ENCODE results near the gene ACTG1.

The ACTG1 gene

DNA sequence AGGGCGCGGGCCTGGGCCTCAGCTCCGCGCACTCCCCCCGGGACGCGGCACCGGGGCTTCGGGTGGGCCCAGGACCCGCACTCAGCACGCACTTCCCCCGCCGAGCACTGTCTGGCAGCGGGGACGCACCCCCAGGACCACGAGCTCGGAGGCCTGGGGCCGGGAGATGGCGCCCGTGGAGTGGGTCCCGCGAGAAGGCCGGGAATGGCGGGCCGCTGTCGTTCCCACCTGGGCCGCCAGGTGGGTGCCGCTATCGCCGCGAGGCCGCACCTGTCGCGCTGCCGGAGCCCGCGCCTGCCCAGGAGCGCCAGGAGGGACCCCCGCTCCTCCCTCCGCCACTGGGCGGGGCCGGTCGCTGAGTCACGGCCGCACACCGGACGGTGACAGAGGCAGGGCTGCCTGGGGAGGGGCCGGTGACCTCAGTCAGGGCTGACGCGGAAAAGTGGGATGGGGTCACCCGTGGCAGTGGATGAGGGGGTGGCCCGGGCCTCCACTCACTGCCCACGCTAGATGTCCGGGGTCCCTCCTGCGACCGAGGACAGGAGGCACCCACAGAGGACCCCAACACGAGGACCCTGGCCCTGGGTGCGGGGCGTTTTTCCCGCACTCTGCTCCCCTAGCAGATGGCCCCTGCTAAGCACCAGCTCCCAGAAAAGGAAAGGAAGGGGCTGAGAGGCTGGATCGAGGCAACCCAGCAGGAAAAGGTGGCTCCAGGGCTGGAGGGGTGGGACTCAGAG lies 6.9 kb upstream of the ACTG1 start:
- Mint-ChIP-seq H3K27me3 (peaks cover 48% of the 10 kb centered on the region), H3K4me1 (peaks cover 27% of the 10 kb centered on the region), H3K27ac (no peak overlapping the region), H3K4me3 (peak overlapping the region; percentile 31), H3K36me3 (no peaks in the 10 kb centered on the region), H3K9me3 (no peaks in the 10 kb centered on the region)
- CTCF ChIA-PET = interaction anchor here (0.6 to 2.8 kb wide), 4 partner anchors 34 to 678 kb away, joined by 3 to 16 read pairs (median 3); no protein-coding TSS in a partner anchor
- peak; percentile 78 for DNase-seq

DNA sequence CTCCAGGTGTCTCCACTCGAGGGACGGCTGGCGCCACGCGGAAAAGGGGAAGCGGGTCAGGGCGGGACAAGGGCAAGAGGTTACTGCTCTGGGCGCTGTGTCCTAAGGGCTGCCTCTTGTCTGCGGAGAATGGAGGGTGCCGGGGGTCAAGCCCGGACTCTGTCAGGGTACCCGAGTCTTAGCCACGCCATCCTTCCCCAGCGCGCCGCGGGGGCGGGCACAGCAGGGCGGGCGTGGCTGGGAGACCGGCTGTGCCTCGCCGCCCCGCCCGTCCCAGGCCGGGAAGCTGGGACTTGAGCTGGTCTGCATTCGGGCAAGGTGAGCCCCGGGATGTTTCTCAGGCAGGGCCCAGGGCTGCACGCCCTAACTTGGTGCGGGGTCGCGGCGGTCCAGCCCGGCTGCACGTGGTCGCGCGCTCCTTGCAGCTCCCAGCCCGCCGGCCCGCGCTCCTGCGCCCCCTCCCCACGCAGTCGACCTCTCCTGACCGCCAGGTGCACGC lies 6.2 kb upstream of the ACTG1 start:
- H3K4me3 Mint-ChIP-seq = no peak overlapping the region
- CTCF ChIA-PET = interaction anchor here (0.6 to 2.8 kb wide), 4 partner anchors 35 to 677 kb away, joined by 3 to 16 read pairs (median 3); no protein-coding TSS in a partner anchor
- H3K4me1 Mint-ChIP-seq = peaks cover 27% of the 10 kb centered on the region
- H3K27me3 Mint-ChIP-seq = peaks cover 42% of the 10 kb centered on the region
- DNase-seq = peak; percentile 42
- H3K36me3 Mint-ChIP-seq = no peaks in the 10 kb centered on the region
- no peaks in the 10 kb centered on the region for H3K9me3 Mint-ChIP-seq
- no peak overlapping the region for H3K27ac Mint-ChIP-seq

DNA sequence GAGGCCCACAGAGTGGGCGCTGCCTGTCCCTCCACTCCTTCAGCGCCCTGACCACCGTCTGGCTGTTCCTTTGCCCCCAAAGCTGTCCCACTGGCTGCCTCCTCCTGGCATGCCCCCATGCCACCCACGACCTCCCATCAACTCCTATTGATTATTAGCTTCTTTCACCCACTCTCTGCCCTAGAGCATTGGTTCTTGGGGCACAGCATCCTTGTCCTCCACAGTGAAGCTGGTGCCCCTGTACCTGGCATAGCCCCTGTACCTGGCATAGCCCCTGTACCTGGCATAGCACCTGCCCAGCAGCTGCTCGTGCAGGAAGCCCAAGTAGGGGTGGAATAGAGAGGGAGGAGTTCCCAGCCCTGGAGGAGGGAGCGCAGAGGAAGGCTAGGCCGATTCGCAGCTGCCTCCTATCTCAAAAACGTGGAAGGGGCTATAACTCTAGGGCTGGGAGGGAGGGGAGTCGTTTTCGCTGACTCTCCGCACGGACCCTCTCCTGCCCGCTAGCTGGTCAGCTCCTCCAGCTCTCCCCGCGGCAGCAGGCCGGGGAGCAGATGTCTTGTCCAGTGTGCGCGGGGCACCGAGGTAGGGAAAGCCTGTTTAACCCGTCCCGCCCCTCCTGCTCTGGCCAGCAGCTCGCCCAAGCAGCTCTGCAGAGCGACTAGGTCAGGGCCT lies 5.7 kb upstream of the ACTG1 start:
- CTCF ChIA-PET = interaction anchor here (2.8 kb wide), 1 partner anchor 83 kb away, joined by 16 read pairs; no protein-coding TSS in a partner anchor

DNA sequence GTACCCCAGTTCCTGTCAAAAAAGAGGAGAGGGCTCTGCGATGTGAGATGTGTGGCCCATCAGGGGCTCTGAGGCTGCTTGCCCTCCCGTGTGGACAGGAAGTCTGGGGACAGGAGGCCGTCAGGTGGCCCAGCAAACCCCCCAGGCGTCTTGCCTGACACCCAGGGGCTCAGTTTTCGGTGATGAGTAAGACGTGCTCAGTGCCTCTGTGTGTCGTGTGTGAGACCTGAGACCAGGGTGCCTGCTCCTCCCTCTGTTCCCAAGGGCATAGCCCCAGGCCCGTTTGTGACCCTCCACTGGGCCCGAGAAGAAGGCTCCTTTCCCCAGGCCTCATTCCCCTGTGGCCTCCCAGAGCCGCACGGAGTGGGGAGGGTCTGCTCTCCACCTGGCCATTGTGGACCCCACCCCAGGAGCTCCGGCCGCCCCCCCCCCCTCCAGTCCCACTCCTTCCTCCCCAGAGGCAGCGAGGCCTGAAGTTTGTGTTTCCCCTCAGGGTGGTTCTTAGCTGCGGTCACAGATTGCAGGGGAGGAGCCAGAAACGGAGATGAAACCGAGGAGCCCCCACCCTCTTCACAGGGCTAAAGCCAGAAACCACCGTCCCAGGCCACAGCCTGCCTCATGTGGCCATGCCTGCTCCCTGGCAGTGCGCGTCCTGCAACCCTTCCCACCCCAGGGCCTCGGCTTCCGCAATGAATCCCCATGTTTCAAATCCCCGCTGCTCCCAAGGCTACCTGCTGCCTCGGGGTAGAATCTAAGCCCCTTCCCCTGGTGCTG lies 4.9 kb upstream of the ACTG1 start:
- Mint-ChIP-seq H3K27me3 (peaks cover 28% of the 10 kb centered on the region), H3K27ac (no peak overlapping the region), H3K4me3 (peak overlapping the region; percentile 41), H3K4me1 (peaks cover 27% of the 10 kb centered on the region), H3K36me3 (no peaks in the 10 kb centered on the region), H3K9me3 (no peaks in the 10 kb centered on the region)
- no peak for DNase-seq
- CTCF ChIA-PET = interaction anchor here (2.8 kb wide), 1 partner anchor 84 kb away, joined by 16 read pairs; no protein-coding TSS in a partner anchor

More for the DNA sequence above, 5.7 kb upstream of the ACTG1 start:
- H3K27me3 Mint-ChIP-seq = peaks cover 36% of the 10 kb centered on the region
- peak overlapping the region; percentile 41 for H3K4me3 Mint-ChIP-seq
- H3K4me1 Mint-ChIP-seq = peaks cover 27% of the 10 kb centered on the region
- H3K36me3 Mint-ChIP-seq = no peaks in the 10 kb centered on the region
- DNase-seq = no peak
- H3K27ac Mint-ChIP-seq = peak overlapping the region; percentile 24
- H3K9me3 Mint-ChIP-seq = no peaks in the 10 kb centered on the region

DNA sequence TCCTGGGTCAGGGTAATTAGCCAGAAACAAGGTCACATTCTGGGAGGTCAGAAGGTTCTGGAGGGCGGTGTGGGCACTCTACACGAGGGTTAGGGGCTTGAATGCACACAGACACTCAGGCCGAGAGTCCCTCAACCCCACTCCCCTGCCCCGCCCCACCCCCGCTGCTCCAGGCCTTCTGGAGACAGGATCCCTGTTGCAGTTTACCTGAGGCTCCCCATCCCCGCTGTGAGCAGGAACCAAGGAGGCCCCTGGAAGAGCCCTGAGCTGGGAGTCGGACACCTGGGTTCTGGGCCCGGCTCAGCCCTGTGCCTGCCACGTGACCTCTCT lies 4.4 kb upstream of the ACTG1 start:
- H3K27ac Mint-ChIP-seq = no peak overlapping the region
- CTCF ChIA-PET = interaction anchor here (2.8 kb wide), 1 partner anchor 84 kb away, joined by 16 read pairs; no protein-coding TSS in a partner anchor
- H3K4me3 Mint-ChIP-seq = no peak overlapping the region

DNA sequence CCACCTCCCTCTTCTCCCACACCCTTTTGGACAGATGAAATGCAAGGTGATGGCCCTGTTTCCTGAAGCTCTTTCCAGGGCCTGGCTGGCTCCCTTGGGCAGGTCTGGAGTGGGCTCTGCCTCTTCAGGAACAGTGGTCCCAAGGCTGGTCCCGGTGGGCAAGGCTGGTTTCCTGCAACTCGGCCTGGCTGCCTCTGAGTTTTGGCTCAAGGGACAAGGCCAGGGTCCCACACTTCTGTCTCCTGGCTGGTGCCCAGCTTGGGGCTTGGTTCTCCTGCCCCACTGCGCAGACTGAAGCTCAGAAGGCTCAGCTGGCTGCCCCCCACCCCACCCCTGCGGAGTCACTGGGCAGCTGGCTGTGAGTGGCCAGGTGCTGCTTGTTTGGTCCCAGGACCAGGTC lies 3.8 kb upstream of the ACTG1 start:
- CTCF ChIA-PET = interaction anchor here (1.3 kb wide), 1 partner anchor 85 kb away, joined by 3 read pairs; no protein-coding TSS in a partner anchor
- Mint-ChIP-seq H3K9me3 (no peaks in the 10 kb centered on the region), H3K4me3 (peak overlapping the region; percentile 90), H3K36me3 (peaks cover 8% of the 10 kb centered on the region), H3K27ac (peak overlapping the region; percentile 58), H3K27me3 (peaks cover 19% of the 10 kb centered on the region), H3K4me1 (peaks cover 27% of the 10 kb centered on the region)
- no peak for DNase-seq

More for the DNA sequence above, 4.4 kb upstream of the ACTG1 start:
- peaks cover 23% of the 10 kb centered on the region for H3K27me3 Mint-ChIP-seq
- no peak for DNase-seq
- H3K4me1 Mint-ChIP-seq = peaks cover 27% of the 10 kb centered on the region
- no peaks in the 10 kb centered on the region for H3K9me3 Mint-ChIP-seq
- peaks cover 3% of the 10 kb centered on the region for H3K36me3 Mint-ChIP-seq

DNA sequence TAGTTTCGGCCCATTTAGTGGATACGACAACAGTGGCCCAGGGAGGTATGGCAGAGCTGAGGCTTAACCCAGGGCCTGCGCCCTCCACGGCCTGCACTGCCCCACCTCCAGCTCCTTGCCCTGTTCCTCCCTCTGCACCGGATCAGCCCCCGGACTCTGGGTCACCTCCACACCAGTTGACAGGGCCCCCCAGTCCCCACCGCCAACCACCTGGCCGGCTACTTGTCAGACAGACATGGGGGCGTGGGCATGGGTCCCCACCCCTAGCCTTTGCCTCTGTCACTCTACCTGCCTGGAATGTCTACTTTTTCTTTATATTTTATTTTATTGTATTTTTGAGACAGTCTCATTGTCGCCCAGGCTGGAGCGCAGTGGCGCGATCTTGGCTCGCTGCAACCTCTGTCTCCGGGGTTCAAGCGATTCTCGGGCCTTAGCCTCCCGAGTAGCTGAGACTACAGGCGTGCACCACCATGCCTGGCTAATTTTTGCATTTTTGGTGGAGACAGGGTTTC lies 3.0 kb upstream of the ACTG1 start:
- H3K27ac Mint-ChIP-seq = peak overlapping the region; percentile 91
- no peak for DNase-seq
- H3K27me3 Mint-ChIP-seq = peaks cover 14% of the 10 kb centered on the region
- peaks cover 25% of the 10 kb centered on the region for H3K4me1 Mint-ChIP-seq
- H3K4me3 Mint-ChIP-seq = peak overlapping the region; percentile 90
- CTCF ChIA-PET = interaction anchor here (1.3 kb wide), 1 partner anchor 86 kb away, joined by 3 read pairs; no protein-coding TSS in a partner anchor
- no peaks in the 10 kb centered on the region for H3K9me3 Mint-ChIP-seq
- H3K36me3 Mint-ChIP-seq = peaks cover 17% of the 10 kb centered on the region

DNA sequence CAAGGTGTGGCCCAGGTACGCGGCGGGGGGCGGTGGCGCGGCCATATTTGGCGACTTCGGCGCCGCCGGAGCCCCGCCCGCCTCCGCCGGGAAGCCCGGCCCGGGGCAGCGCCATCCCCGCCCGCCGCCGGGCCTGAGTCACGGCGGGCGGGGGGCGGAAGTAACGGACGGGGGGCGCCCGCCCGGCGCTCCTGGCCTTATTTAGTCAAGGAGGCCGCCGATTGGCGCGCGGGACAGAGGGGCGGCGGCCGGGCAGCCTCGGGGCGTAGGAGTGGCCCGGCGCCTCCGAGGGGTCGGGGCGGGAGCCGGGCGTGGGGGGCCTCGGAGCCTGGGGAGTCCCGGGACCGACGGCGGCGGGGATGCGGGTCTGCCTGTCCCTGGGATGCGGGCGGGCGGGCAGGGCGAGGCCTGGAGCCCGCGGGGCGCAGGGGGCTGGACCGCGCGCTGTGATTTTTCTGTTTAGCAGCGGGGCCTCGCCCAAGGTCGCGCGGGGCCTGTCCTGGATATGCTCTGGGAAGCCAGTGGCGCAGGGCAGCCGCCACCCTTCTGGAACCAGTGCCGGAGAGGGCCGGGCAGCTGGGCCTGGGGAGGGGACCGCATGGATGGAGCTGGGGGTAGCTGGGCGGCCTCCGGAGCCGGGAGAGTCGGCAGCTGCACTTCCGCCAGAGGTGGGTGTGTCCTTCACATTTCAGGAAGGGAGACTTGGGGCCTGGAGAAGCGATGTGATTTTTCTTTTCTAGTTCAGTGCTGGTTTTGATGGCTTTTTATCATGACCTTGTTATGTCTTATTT lies 2.3 kb upstream of the ACTG1 start:
- Mint-ChIP-seq H3K36me3 (peaks cover 23% of the 10 kb centered on the region), H3K4me3 (peak overlapping the region; percentile 90)
- CTCF ChIA-PET = interaction anchor here (1.3 kb wide), 1 partner anchor 87 kb away, joined by 3 read pairs; no protein-coding TSS in a partner anchor

DNA sequence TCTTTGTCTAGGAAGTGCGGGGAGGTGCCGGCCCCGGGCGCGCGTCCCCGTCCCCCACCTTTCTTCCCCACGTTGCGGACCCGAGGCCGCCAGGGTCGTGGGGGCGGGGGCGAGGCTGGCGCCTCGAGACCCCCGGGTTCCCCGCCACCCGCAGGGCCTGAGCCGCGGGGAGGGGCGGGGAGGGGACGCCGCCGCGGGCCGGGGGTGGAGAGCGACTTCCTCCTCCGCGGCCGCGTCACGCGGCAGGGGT lies 1.8 kb upstream of the ACTG1 start:
- CTCF ChIA-PET = interaction anchor here (1.0 kb wide), 1 partner anchor 30 kb away, joined by 3 read pairs; no protein-coding TSS in a partner anchor

More for the DNA sequence above, 2.3 kb upstream of the ACTG1 start:
- H3K4me1 Mint-ChIP-seq = peaks cover 23% of the 10 kb centered on the region
- H3K27me3 Mint-ChIP-seq = peaks cover 8% of the 10 kb centered on the region
- no peaks in the 10 kb centered on the region for H3K9me3 Mint-ChIP-seq
- DNase-seq = peak; percentile 84
- H3K27ac Mint-ChIP-seq = peak overlapping the region; percentile 91

DNA sequence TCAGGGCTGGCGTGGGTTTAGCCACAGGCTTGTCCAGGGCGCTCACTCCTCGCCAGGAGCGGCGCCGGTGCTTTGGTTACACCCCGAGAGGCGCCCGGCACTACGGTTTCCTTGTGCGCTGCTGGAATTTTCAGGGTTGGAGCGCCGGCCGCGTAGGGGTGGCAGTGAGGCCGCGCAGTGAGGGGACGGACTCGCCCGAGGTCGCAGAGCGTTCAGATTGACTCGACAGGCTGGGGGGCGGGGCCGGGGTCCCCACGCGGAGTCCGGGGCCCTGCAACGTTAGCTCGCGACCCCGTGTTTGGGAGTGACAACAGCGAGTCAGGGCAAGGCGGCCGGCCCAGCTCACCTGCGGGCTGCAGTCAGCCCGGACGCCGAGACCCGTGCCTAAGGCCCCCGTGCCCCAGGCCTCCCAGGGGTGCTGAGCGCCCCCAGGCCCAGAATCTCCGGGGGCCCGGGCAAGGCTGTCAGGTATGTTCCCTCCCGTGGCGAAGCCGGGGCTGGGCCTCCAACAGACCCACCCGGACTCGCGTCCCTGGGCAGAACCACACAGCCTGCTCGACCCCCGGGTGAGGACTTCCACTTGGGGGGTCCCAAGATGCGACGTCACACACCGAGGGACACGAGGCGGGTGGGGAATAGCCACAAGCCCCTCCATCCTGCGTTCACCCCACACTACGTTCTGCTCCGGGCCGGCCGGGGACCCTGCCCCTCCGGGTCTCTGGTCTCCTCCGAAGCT lies 1.3 kb upstream of the ACTG1 start:
- no peaks in the 10 kb centered on the region for H3K9me3 Mint-ChIP-seq
- H3K4me1 Mint-ChIP-seq = peaks cover 33% of the 10 kb centered on the region
- H3K27ac Mint-ChIP-seq = peak overlapping the region; percentile 93
- H3K36me3 Mint-ChIP-seq = peaks cover 33% of the 10 kb centered on the region
- H3K27me3 Mint-ChIP-seq = peaks cover 3% of the 10 kb centered on the region
- peak overlapping the region; percentile 77 for H3K4me3 Mint-ChIP-seq
- CTCF ChIA-PET = interaction anchor here (0.7 to 1.0 kb wide), 2 partner anchors 29 to 39 kb away, joined by 3 read pairs; partner anchors contain the start of gene FAAP100
- DNase-seq = peak; percentile 54

More for the DNA sequence above, 1.8 kb upstream of the ACTG1 start:
- peak overlapping the region; percentile 90 for H3K4me3 Mint-ChIP-seq
- no peak for DNase-seq
- peaks cover 28% of the 10 kb centered on the region for H3K4me1 Mint-ChIP-seq
- peak overlapping the region; percentile 93 for H3K27ac Mint-ChIP-seq
- peaks cover 3% of the 10 kb centered on the region for H3K27me3 Mint-ChIP-seq
- peaks cover 29% of the 10 kb centered on the region for H3K36me3 Mint-ChIP-seq
- H3K9me3 Mint-ChIP-seq = no peaks in the 10 kb centered on the region

DNA sequence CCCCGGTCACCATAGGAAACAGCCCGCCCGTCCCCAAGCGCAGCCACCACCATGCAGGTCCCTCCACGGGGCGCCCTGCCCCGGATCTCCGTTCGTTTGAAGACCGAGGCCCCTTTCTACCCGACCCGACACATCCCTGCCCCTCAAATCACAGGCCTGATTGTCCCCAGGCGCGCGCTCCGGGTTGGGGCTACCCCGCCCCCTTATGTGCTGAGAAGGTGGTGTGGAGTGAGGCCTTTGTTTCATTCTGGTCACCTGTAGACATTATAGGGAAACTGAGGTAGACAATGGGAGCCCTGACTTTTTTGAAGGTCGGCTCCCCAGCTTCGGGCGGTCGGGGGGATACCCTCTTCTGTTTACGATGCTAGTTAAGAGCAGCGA lies 763 bp upstream of the ACTG1 start:
- peak; percentile 75 for DNase-seq
- CTCF ChIA-PET = interaction anchor here (0.7 to 1.0 kb wide), 2 partner anchors 29 to 39 kb away, joined by 3 read pairs; partner anchors contain the start of gene FAAP100

DNA sequence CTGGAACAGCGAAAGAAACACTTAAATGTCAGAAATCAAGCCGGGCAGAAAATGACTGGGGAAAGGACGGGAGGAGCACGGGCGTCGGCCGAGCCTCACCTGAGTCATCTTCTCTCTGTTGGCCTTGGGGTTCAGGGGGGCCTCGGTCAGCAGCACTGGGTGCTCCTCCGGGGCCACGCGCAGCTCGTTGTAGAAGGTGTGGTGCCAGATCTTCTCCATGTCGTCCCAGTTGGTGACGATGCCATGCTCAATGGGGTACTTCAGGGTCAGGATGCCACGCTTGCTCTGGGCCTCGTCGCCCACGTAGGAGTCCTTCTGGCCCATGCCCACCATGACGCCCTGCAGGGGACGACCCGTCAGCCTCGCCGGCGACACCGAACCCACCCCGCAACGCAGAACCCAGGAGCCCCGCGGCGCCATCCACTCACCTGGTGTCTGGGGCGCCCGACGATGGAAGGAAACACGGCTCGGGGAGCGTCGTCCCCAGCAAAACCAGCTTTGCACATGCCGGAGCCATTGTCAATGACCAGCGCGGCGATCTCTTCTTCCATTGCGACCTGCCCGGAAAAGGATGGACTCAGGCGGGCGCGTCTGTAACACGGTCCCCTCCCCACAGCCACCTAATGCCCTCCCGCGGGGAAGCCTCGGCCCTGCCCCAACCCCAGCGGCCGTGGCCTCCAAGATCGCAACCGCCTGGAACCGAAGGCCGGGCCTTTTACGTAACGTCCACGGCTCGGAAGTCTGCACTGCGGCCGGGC lies 616 bp downstream of the ACTG1 start:
- Mint-ChIP-seq H3K27ac (peak overlapping the region; percentile 89), H3K27me3 (peaks cover 3% of the 10 kb centered on the region), H3K4me3 (peak overlapping the region; percentile 97), H3K4me1 (peaks cover 40% of the 10 kb centered on the region), H3K9me3 (no peaks in the 10 kb centered on the region), H3K36me3 (peaks cover 46% of the 10 kb centered on the region)
- CTCF ChIA-PET = no interaction called here
- peak; percentile 56 for DNase-seq

More for the DNA sequence above, 763 bp upstream of the ACTG1 start:
- Mint-ChIP-seq H3K4me1 (peaks cover 39% of the 10 kb centered on the region), H3K9me3 (no peaks in the 10 kb centered on the region), H3K27ac (peak overlapping the region; percentile 93), H3K4me3 (peak overlapping the region; percentile 77), H3K36me3 (peaks cover 39% of the 10 kb centered on the region), H3K27me3 (peaks cover 3% of the 10 kb centered on the region)
